PC-9 (cell line): ENCODE results near the gene TENT4A. TPM values are rescaled to one million over a fixed set of nuclear protein-coding genes. Genes with fewer than 3 reads are reported as not detected.

Experiments used
- BruUV-seq: library from RNA; stranded (reverse); fragments of 400-500 nt; replicated peaks from 2 replicates; lab custom pipeline; 2021; lab: Mats Ljungman, UMichigan
- CTCF ChIA-PET: fragments of 300-600 bp; sonication (Branson Sonifier 250); formaldehyde crosslinking; loops from one replicate; lab custom pipeline; 2022; ENCODE audit warnings: antibody characterized with exemption; lab: Charles Lee
- POLR2A ChIA-PET: fragments of 300-600 bp; sonication (Branson Sonifier 250); formaldehyde crosslinking; loops from one replicate; lab custom pipeline; 2022; ENCODE audit warnings: antibody characterized with exemption; ENCODE audit not compliant: unreplicated experiment; lab: Charles Lee
- DNase-seq, 2 experiments: peaks; one replicate each; pipeline versions ENCODE4 v3.0.0 to v3.0.0-alpha.2; 2015 to 2022; ENCODE audit warnings: mixed read lengths in 1 of 2
- H2AFZ ChIP-seq: fragments of 200-600 bp; sonication (generic); 2 replicates; pipeline ENCODE4 v1.8.1; 2017; ENCODE audit warnings: antibody characterized with exemption
- H3F3A ChIP-seq: fragments of 200-600 bp; sonication (generic); 2 replicates; pipeline ENCODE4 v1.8.1; 2017; ENCODE audit warnings: antibody characterized with exemption, mild to moderate bottlenecking, low read depth; ENCODE audit not compliant: insufficient read depth
- H3K27ac ChIP-seq: fragments of 200-600 bp; sonication (generic); 2 replicates; pipeline ENCODE4 v1.6.1; 2016; ENCODE audit warnings: mixed run types
- H3K27me3 ChIP-seq: fragments of 200-600 bp; sonication (generic); 2 replicates; pipeline ENCODE4 v1.6.1; 2016; ENCODE audit warnings: low read depth, mixed run types; ENCODE audit not compliant: insufficient read depth
- H3K36me3 ChIP-seq: fragments of 200-600 bp; sonication (generic); 2 replicates; pipeline ENCODE4 v1.6.1; 2016; ENCODE audit warnings: low read depth, mixed run types
- H3K4me1 ChIP-seq: fragments of 200-600 bp; sonication (generic); replicated peaks from 2 replicates; pipeline ENCODE4 v1.6.1; 2016; ENCODE audit warnings: mixed run types; ENCODE audit not compliant: insufficient read depth
- H3K4me2 ChIP-seq: fragments of 200-600 bp; sonication (generic); 2 replicates; pipeline ENCODE4 v1.6.1; 2017; ENCODE audit warnings: mixed run types
- H3K4me3 ChIP-seq: fragments of 200-600 bp; sonication (generic); 2 replicates; pipeline ENCODE4 v1.6.1; 2016; ENCODE audit warnings: mixed run types
- H3K79me2 ChIP-seq: fragments of 200-600 bp; sonication (generic); 2 replicates; pipeline ENCODE4 v1.6.1; 2017; ENCODE audit warnings: low read depth, mixed run types
- H3K9me2 ChIP-seq: fragments of 200-600 bp; sonication (generic); 2 replicates; pipeline ENCODE4 v1.8.1; 2017; ENCODE audit warnings: mild to moderate bottlenecking; ENCODE audit not compliant: insufficient read depth
- H3K9me3 ChIP-seq: fragments of 200-600 bp; sonication (generic); 2 replicates; pipeline ENCODE4 v1.8.1; 2016; ENCODE audit warnings: low read depth; ENCODE audit not compliant: insufficient read depth
- H4K20me1 ChIP-seq: fragments of 200-600 bp; sonication (generic); 2 replicates; pipeline ENCODE4 v1.8.1; 2017; ENCODE audit not compliant: insufficient read depth
- CTCF ChIP-seq: fragments of 200-600 bp; sonication (generic); conservative IDR thresholded peaks from 2 replicates; pipeline ENCODE4 v1.6.1; 2017; ENCODE audit warnings: mixed run types, antibody characterized with exemption, mild to moderate bottlenecking, moderate library complexity
- EZH2 ChIP-seq: fragments of 200-600 bp; sonication (generic); IDR thresholded peaks from 2 replicates; pipeline ENCODE4 v1.8.0; 2017; ENCODE audit warnings: antibody characterized with exemption, low read depth
- intact Hi-C: fragments of 100-400 bp; cut with micrococcal nuclease; formaldehyde crosslinking; loops from one replicate; pipeline ENCODE4 v1.10.0; 2022; ENCODE audit not compliant: unreplicated experiment
- total RNA-seq: library from RNA; stranded (reverse); gene quantifications from 2 replicates; pipeline ENCODE4 v1.2.3, GENCODE V29; 2021

Gene TENT4A
- total RNA-seq, 1 experiment from 2014 or later = 84.8 TPM

- Histone ChIP-seq H3K9me3 (no peaks in the 10 kb centered on the region), H3F3A (peaks cover 31% of the 10 kb centered on the region), H3K4me3 (no peak overlapping the region), H3K27me3 (no peaks in the 10 kb centered on the region), H3K79me2 (no peaks in the 10 kb centered on the region), H2AFZ (no peak overlapping the region), H3K9me2 (no peaks in the 10 kb centered on the region), H3K4me2 (no peak overlapping the region), H4K20me1 (no peaks in the 10 kb centered on the region), H3K36me3 (no peaks in the 10 kb centered on the region), H3K27ac (no peak overlapping the region), H3K4me1 (peaks cover 21% of the 10 kb centered on the region)
- intact Hi-C loops = loop anchor here (10.0 kb wide), 1 partner anchor 153 kb away; no protein-coding TSS in a partner anchor
- no peak for DNase-seq
- CTCF ChIA-PET = no interaction called here
- no TSS peak for BruUV-seq
- POLR2A ChIA-PET = no interaction called here
- no peak for TF ChIP-seq EZH2
- TF ChIP-seq CTCF = no peak
Measured at GRCh38 chr5:6762116-6762515, 48.9 kb downstream of the TENT4A start.

GRCh38 chr5:6762697-6763096 lies 49.5 kb downstream of the TENT4A start:
- intact Hi-C loops = loop anchor here (10.0 kb wide), 1 partner anchor 152 kb away; no protein-coding TSS in a partner anchor
- H2AFZ ChIP-seq = no peak overlapping the region

GRCh38 chr5:6763191-6763590 lies 50.0 kb downstream of the TENT4A start:
- H3K36me3 ChIP-seq = no peaks in the 10 kb centered on the region
- BruUV-seq = no TSS peak
- CTCF ChIA-PET = interaction anchor here (0.6 kb wide), 1 partner anchor 65 kb away, joined by 4 read pairs; no protein-coding TSS in a partner anchor
- no peaks in the 10 kb centered on the region for H3K9me2 ChIP-seq
- H3K4me1 ChIP-seq = peaks cover 29% of the 10 kb centered on the region
- no peak for TF ChIP-seq CTCF
- TF ChIP-seq EZH2 = no peak
- intact Hi-C loops = loop anchor here (10.0 kb wide), 1 partner anchor 152 kb away; no protein-coding TSS in a partner anchor
- H3K27me3 ChIP-seq = no peaks in the 10 kb centered on the region
- H3K27ac ChIP-seq = no peak overlapping the region
- H3F3A ChIP-seq = peaks cover 31% of the 10 kb centered on the region
- POLR2A ChIA-PET = no interaction called here
- no peaks in the 10 kb centered on the region for H3K9me3 ChIP-seq
- no peak overlapping the region for H3K4me3 ChIP-seq
- H4K20me1 ChIP-seq = no peaks in the 10 kb centered on the region
- no peaks in the 10 kb centered on the region for H3K79me2 ChIP-seq
- no peak overlapping the region for H2AFZ ChIP-seq
- H3K4me2 ChIP-seq = no peak overlapping the region
- DNase-seq = no peak

More at GRCh38 chr5:6762697-6763096, 49.5 kb downstream of the TENT4A start:
- H3K27me3 ChIP-seq = no peaks in the 10 kb centered on the region
- BruUV-seq = TSS peak; percentile 2
- ChIA-PET POLR2A (no interaction called here), CTCF (interaction anchor here (0.6 kb wide), 1 partner anchor 66 kb away, joined by 4 read pairs; no protein-coding TSS in a partner anchor)
- H3K9me3 ChIP-seq = no peaks in the 10 kb centered on the region
- H3K79me2 ChIP-seq = no peaks in the 10 kb centered on the region
- TF ChIP-seq EZH2 (no peak), CTCF (no peak)
- no peak overlapping the region for H3K4me2 ChIP-seq
- H3K36me3 ChIP-seq = no peaks in the 10 kb centered on the region
- H3K9me2 ChIP-seq = no peaks in the 10 kb centered on the region
- H4K20me1 ChIP-seq = no peaks in the 10 kb centered on the region
- H3F3A ChIP-seq = peaks cover 31% of the 10 kb centered on the region
- no peak for DNase-seq
- peaks cover 26% of the 10 kb centered on the region for H3K4me1 ChIP-seq
- no peak overlapping the region for H3K4me3 ChIP-seq
- no peak overlapping the region for H3K27ac ChIP-seq
